Liver (tissue), 9 donors: ENCODE results near the gene YDJC. TPM values are rescaled to one million over a fixed set of nuclear protein-coding genes. Genes with fewer than 3 reads are reported as not detected.

Experiments
- DNase-seq: peaks from one replicate; pipeline ENCODE4 v3.0.0-alpha.2; 2017; ENCODE audit warnings: low spot score
- H3K27ac ChIP-seq, 2 donors: one replicate each; pipeline ENCODE4 v1.7.0; 2013; ENCODE audit warnings: inconsistent platforms in 2 of 2, low read length in 2 of 2, control low read depth in 1 of 2, low read depth in 1 of 2, mild to moderate bottlenecking in 1 of 2
- H3K27me3 ChIP-seq, 4 donors: one replicate each; pipeline versions ENCODE4 v1.6.1 to v1.7.0; 2013; ENCODE audit warnings: low read length in 3 of 4, inconsistent platforms in 1 of 4, mild to moderate bottlenecking in 1 of 4, moderate library complexity in 1 of 4; ENCODE audit not compliant: control insufficient read depth in 4 of 4, insufficient read depth in 4 of 4
- H3K36me3 ChIP-seq, 4 donors: one replicate each; pipeline versions ENCODE4 v1.6.1 to v1.7.0; 2013; ENCODE audit warnings: low read length in 3 of 4, mild to moderate bottlenecking in 3 of 4, low read depth in 1 of 4, moderate library complexity in 1 of 4; ENCODE audit not compliant: control insufficient read depth in 4 of 4, insufficient read depth in 3 of 4
- H3K4me1 ChIP-seq, 4 donors: one replicate each; pipeline versions ENCODE4 v1.6.1 to v1.7.0; 2013; ENCODE audit warnings: low read length in 3 of 4, mild to moderate bottlenecking in 3 of 4, moderate library complexity in 1 of 4; ENCODE audit not compliant: control insufficient read depth in 4 of 4, insufficient read depth in 4 of 4
- H3K4me3 ChIP-seq, 3 donors: one replicate each; pipeline versions ENCODE4 v1.6.1 to v1.7.0; 2013; ENCODE audit warnings: low read length in 3 of 3, control low read depth in 1 of 3, low read depth in 1 of 3, mild to moderate bottlenecking in 1 of 3
- H3K9ac ChIP-seq, 2 donors: one replicate each; pipeline ENCODE4 v1.7.0; 2013; ENCODE audit warnings: low read length in 2 of 2, mild to moderate bottlenecking in 2 of 2, moderate library complexity in 2 of 2, control low read depth in 1 of 2, low read depth in 1 of 2
- H3K9me3 ChIP-seq, 4 donors: one replicate each; pipeline versions ENCODE4 v1.6.1 to v1.7.0; 2013; ENCODE audit warnings: low read length in 3 of 4; ENCODE audit not compliant: control insufficient read depth in 4 of 4
- EGR1 ChIP-seq, 2 donors: IDR thresholded peaks; 2 replicates each; pipeline ENCODE4 v1.6.1; 2016 to 2018; ENCODE audit warnings: antibody characterized with exemption in 2 of 2, low read depth in 2 of 2
- FOXA2 ChIP-seq: IDR thresholded peaks from 2 replicates; pipeline ENCODE4 v1.6.1; 2016; ENCODE audit warnings: antibody characterized with exemption
- GABPA ChIP-seq, 2 donors: IDR thresholded peaks in 1 of 2; conservative IDR thresholded peaks in 1 of 2; 2 replicates each; pipeline ENCODE4 v1.6.1; 2016; ENCODE audit warnings: antibody characterized with exemption in 2 of 2, mild to moderate bottlenecking in 1 of 2, moderate library complexity in 1 of 2
- HNF4A ChIP-seq, 2 donors: conservative IDR thresholded peaks; 2 replicates each; pipeline ENCODE4 v1.6.1; 2016; ENCODE audit warnings: antibody characterized with exemption in 2 of 2, mild to moderate bottlenecking in 2 of 2
- JUND ChIP-seq, 2 donors: IDR thresholded peaks; 2 replicates each; pipeline ENCODE4 v1.6.1; 2016; ENCODE audit warnings: antibody characterized with exemption in 2 of 2
- NR2F2 ChIP-seq: IDR thresholded peaks from 2 replicates; pipeline ENCODE4 v1.6.1; 2016; ENCODE audit warnings: antibody characterized with exemption
- RAD21 ChIP-seq, 2 donors: IDR thresholded peaks; 2 replicates each; pipeline ENCODE4 v1.6.1; 2016; ENCODE audit warnings: antibody characterized with exemption in 2 of 2, mild to moderate bottlenecking in 2 of 2
- RXRA ChIP-seq, 2 donors: IDR thresholded peaks; 2 replicates each; pipeline ENCODE4 v1.6.1; 2017 to 2018; ENCODE audit warnings: antibody characterized with exemption in 2 of 2, mild to moderate bottlenecking in 1 of 2
- SP1 ChIP-seq: IDR thresholded peaks from 2 replicates; pipeline ENCODE4 v1.6.1; 2018; ENCODE audit warnings: antibody characterized with exemption, mild to moderate bottlenecking
- TAF1 ChIP-seq: conservative IDR thresholded peaks from 2 replicates; pipeline ENCODE4 v1.6.1; 2016; ENCODE audit warnings: antibody characterized with exemption, mild to moderate bottlenecking
- YY1 ChIP-seq: IDR thresholded peaks from 2 replicates; pipeline ENCODE4 v1.6.1; 2016; ENCODE audit warnings: antibody characterized with exemption, mild to moderate bottlenecking
- ZBTB33 ChIP-seq: IDR thresholded peaks from 2 replicates; pipeline ENCODE4 v1.6.1; 2016; ENCODE audit warnings: antibody characterized with exemption
- WGBS: extraction: QIAGEN DNeasy Blood & Tissue Kit; methylation state at CpG from one replicate; pipeline ENCODE4 v1.1.7; 2013; 5-methylcytosine and 5-hydroxymethylcytosine counted together
- polyA plus RNA-seq, 2 donors: library from polyadenylated mRNA; stranded (reverse) in 1 of 2; unstranded in 1 of 2; fragments of 200-250 nt in 1 of 2; fragments of >200 nt in 1 of 2; fragmentation: Nextera tagmentation in 1 of 2; extraction: Ambion mirVana in 1 of 2; gene quantifications; one replicate each; pipeline versions ENCODE4 v1.2.1 to v1.2.3, GENCODE V29; 2013 to 2015
- total RNA-seq, 2 donors: library from RNA; depleted of rRNA; stranded (reverse); fragments of >200 nt; gene quantifications; one replicate each; pipeline ENCODE4 v1.2.3, GENCODE V29; 2014
- TF ChIP-seq, protein P1 (sequence below): IDR thresholded peaks from 2 replicates; pipeline ENCODE4 v1.6.1; 2016; ENCODE audit warnings: antibody characterized with exemption, mild to moderate bottlenecking
- TF ChIP-seq, protein P2 (sequence below): IDR thresholded peaks from 2 replicates; pipeline ENCODE4 v1.6.1; 2016; ENCODE audit warnings: antibody characterized with exemption
- TF ChIP-seq, protein P3 (sequence below): IDR thresholded peaks from 2 replicates; pipeline ENCODE4 v1.6.1; 2016; ENCODE audit warnings: antibody characterized with exemption
- TF ChIP-seq, protein P4 (sequence below): fragments of 150-350 bp; IDR thresholded peaks from 2 replicates; pipeline ENCODE4 v1.5.1; 2017; ENCODE audit warnings: improper control_type of control experiment, low read depth, low read length; ENCODE audit not compliant: missing input control
- donor health status: healthy.
- donor health status: healthy.
- donor health status: healthy.
- donor health status: healthy.
- donor health status: healthy.

The YDJC gene
- total and polyA plus RNA-seq, 4 donors, result 8.0 to 18.7 (median 8.3) TPM

DNA sequence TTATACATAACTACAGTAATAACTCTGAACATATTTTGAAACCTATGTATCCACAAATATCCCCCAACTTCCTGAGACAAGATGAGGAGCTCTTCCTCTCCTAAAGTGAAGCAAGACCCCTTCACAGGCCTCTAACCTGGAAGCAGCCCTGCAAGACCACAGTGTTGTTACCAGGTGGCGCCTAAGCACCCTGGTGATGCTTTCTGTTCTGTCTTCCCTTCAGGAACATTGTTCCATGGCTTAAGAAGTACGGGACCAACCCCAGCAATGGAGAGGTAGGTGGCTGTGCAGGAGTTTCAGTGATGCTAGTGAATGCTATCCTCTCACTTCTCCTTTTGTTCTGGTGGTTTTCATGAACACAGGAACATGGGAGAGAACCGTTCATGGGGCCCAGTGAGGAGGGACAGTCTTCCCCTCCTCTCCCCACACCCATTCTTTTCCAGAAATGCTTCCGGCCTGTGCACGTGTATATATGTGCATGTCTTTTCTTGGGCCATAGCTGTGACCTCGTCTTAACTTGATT is 42.3 kb upstream of the YDJC start (continued):
- TF ChIP-seq, protein P1, sequence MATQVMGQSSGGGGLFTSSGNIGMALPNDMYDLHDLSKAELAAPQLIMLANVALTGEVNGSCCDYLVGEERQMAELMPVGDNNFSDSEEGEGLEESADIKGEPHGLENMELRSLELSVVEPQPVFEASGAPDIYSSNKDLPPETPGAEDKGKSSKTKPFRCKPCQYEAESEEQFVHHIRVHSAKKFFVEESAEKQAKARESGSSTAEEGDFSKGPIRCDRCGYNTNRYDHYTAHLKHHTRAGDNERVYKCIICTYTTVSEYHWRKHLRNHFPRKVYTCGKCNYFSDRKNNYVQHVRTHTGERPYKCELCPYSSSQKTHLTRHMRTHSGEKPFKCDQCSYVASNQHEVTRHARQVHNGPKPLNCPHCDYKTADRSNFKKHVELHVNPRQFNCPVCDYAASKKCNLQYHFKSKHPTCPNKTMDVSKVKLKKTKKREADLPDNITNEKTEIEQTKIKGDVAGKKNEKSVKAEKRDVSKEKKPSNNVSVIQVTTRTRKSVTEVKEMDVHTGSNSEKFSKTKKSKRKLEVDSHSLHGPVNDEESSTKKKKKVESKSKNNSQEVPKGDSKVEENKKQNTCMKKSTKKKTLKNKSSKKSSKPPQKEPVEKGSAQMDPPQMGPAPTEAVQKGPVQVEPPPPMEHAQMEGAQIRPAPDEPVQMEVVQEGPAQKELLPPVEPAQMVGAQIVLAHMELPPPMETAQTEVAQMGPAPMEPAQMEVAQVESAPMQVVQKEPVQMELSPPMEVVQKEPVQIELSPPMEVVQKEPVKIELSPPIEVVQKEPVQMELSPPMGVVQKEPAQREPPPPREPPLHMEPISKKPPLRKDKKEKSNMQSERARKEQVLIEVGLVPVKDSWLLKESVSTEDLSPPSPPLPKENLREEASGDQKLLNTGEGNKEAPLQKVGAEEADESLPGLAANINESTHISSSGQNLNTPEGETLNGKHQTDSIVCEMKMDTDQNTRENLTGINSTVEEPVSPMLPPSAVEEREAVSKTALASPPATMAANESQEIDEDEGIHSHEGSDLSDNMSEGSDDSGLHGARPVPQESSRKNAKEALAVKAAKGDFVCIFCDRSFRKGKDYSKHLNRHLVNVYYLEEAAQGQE, result no peak

- H3K9me3 ChIP-seq, result no peaks in the 10 kb centered on the region
- H3K27me3 ChIP-seq, result no peaks in the 10 kb centered on the region
- no peak for DNase-seq
- peaks cover 2 to 27% (median 15%) of the 10 kb centered on the region in 4 donors for H3K36me3 ChIP-seq
- 87% methylated on average over 9 of the region's 9 CpGs for WGBS
- H3K4me3 ChIP-seq, result no peak overlapping the region
- H3K9ac ChIP-seq, result no peak overlapping the region
- TF ChIP-seq TAF1, result no peak
- TF ChIP-seq RXRA (IDR thresholded peaks at IDR 0.05), result no peak
- no peak for TF ChIP-seq ZBTB33
- TF ChIP-seq HNF4A (conservative IDR thresholded peaks at IDR 0.05), result no peak
- no peak for TF ChIP-seq EGR1 (IDR thresholded peaks at IDR 0.05; ENCODE audit: low read depth in 2 of 2)
- TF ChIP-seq, protein P1, result no peak
- TF ChIP-seq, protein P2, sequence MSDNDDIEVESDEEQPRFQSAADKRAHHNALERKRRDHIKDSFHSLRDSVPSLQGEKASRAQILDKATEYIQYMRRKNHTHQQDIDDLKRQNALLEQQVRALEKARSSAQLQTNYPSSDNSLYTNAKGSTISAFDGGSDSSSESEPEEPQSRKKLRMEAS, result no peak
- TF ChIP-seq FOXA2, result no peak
- TF ChIP-seq RAD21 (IDR thresholded peaks at IDR 0.05), result no peak
- TF ChIP-seq, protein P3, sequence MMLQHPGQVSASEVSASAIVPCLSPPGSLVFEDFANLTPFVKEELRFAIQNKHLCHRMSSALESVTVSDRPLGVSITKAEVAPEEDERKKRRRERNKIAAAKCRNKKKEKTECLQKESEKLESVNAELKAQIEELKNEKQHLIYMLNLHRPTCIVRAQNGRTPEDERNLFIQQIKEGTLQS, result no peak
- no peak for TF ChIP-seq SP1
- TF ChIP-seq NR2F2, result no peak
- no peak for TF ChIP-seq JUND (IDR thresholded peaks at IDR 0.05)
- TF ChIP-seq, protein P4, sequence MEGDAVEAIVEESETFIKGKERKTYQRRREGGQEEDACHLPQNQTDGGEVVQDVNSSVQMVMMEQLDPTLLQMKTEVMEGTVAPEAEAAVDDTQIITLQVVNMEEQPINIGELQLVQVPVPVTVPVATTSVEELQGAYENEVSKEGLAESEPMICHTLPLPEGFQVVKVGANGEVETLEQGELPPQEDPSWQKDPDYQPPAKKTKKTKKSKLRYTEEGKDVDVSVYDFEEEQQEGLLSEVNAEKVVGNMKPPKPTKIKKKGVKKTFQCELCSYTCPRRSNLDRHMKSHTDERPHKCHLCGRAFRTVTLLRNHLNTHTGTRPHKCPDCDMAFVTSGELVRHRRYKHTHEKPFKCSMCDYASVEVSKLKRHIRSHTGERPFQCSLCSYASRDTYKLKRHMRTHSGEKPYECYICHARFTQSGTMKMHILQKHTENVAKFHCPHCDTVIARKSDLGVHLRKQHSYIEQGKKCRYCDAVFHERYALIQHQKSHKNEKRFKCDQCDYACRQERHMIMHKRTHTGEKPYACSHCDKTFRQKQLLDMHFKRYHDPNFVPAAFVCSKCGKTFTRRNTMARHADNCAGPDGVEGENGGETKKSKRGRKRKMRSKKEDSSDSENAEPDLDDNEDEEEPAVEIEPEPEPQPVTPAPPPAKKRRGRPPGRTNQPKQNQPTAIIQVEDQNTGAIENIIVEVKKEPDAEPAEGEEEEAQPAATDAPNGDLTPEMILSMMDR, result no peak
- no peak for TF ChIP-seq YY1
- no peak for TF ChIP-seq GABPA (IDR thresholded peaks at IDR 0.05 in 1 of 2, conservative IDR thresholded peaks at IDR 0.05 in 1 of 2)
- no peak overlapping the region for H3K27ac ChIP-seq
- peaks cover 0 to 9% (median under 1%) of the 10 kb centered on the region in 4 donors for H3K4me1 ChIP-seq
Observed at GRCh38 chr22:21669026-21669425, 39.2 kb upstream of the YDJC start.
